Esophagus (tissue), 2 donors: Measurements from ENCODE around the gene CES4A. TPM values are rescaled to one million over a fixed set of nuclear protein-coding genes. Genes with fewer than 3 reads are reported as not detected.

Experiments used
- H3K27ac ChIP-seq, 2 donors: one replicate each; pipeline ENCODE4 v1.5.1; 2013; ENCODE audit warnings: low read depth in 2 of 2, mild to moderate bottlenecking in 2 of 2, inconsistent platforms in 1 of 2, low read length in 1 of 2, moderate library complexity in 1 of 2
- H3K27me3 ChIP-seq, 2 donors: one replicate each; pipeline ENCODE4 v1.6.1; 2013; ENCODE audit warnings: low read length in 2 of 2, control low read depth in 1 of 2, mild to moderate bottlenecking in 1 of 2; ENCODE audit not compliant: insufficient read depth in 2 of 2, control insufficient read depth in 1 of 2
- H3K36me3 ChIP-seq, 2 donors: one replicate each; pipeline ENCODE4 v1.6.1; 2013; ENCODE audit warnings: low read length in 1 of 2; ENCODE audit not compliant: control insufficient read depth in 2 of 2, insufficient read depth in 2 of 2
- H3K4me1 ChIP-seq, 2 donors: one replicate each; pipeline ENCODE4 v1.6.1; 2013; ENCODE audit warnings: low read length in 1 of 2; ENCODE audit not compliant: control insufficient read depth in 2 of 2, insufficient read depth in 2 of 2
- H3K4me3 ChIP-seq, 2 donors: one replicate each; pipeline ENCODE4 v1.5.1; 2013; ENCODE audit warnings: low read length in 2 of 2, mild to moderate bottlenecking in 2 of 2, low read depth in 1 of 2, moderate library complexity in 1 of 2
- H3K9me3 ChIP-seq, 2 donors: one replicate each; pipeline ENCODE4 v1.6.1; 2013; ENCODE audit warnings: mild to moderate bottlenecking in 2 of 2, low read depth in 1 of 2, low read length in 1 of 2, moderate library complexity in 1 of 2; ENCODE audit not compliant: control insufficient read depth in 2 of 2, insufficient read depth in 1 of 2
- WGBS, 2 donors: extraction: QIAGEN DNeasy Blood & Tissue Kit; methylation state at CpG; one replicate each; pipeline ENCODE4 v1.1.7; 2013; 5-methylcytosine and 5-hydroxymethylcytosine counted together
- polyA plus RNA-seq, 2 donors: library from polyadenylated mRNA; stranded (reverse); fragments of 200-250 nt; gene quantifications; one replicate each; pipeline ENCODE4 v1.2.3, GENCODE V29; 2013
- donor health status: healthy with polysubstance abuse.
- donor health status: Bipolar disorder and iron deficiency.

The CES4A gene
- polyA plus RNA-seq, 2 donors, result 10.1 to 17.5 TPM

DNA sequence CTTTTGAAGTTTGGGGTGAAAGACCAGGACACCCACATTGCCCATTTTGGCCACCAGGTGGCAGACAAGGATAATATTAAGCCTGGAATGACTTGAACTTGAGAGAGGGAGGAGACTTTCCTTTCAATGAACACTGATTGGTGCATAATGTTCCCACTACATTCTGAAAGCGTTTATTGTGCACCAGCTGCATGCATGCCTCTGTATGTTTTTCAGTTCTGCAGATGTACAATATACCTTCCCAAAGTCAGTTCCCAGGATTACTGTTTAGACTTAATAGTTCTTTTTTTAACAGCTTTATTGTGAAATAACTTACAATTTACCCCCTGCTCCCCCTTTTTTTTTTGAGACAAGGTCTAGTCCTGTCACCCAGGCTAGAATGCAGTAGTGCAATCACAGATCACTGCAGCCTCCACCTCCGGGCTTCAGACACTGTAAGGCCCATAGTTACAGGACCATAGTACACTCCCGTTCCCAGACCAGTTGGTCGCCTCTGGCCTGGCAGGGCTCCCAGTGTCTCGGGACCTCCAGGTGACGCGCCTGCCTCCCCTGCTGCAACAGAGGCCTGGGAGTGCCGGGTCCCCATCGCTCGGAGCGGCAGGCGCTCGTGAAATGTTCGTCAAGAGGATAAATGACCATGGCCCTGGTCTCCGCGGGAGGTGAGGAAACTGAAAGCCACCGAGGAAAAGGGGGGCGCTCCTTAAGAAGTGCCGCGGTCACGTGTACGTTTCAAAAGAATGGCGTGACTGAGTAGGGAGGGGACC, 40.9 kb upstream of the CES4A start:
- no peaks in the 10 kb centered on the region for H3K9me3 ChIP-seq
- peak overlapping the region in 1 of 2 donors; percentile 44 for H3K27ac ChIP-seq
- peaks cover 10% of the 10 kb centered on the region in 2 donors for H3K36me3 ChIP-seq
- peaks cover 0 to 8% of the 10 kb centered on the region in 2 donors for H3K4me1 ChIP-seq
- WGBS, 2 donors, result 0% methylated on average over 18 to 22 of the region's 23 CpGs
- peak overlapping the region; percentile 46 to 51 for H3K4me3 ChIP-seq
- no peaks in the 10 kb centered on the region for H3K27me3 ChIP-seq

DNA sequence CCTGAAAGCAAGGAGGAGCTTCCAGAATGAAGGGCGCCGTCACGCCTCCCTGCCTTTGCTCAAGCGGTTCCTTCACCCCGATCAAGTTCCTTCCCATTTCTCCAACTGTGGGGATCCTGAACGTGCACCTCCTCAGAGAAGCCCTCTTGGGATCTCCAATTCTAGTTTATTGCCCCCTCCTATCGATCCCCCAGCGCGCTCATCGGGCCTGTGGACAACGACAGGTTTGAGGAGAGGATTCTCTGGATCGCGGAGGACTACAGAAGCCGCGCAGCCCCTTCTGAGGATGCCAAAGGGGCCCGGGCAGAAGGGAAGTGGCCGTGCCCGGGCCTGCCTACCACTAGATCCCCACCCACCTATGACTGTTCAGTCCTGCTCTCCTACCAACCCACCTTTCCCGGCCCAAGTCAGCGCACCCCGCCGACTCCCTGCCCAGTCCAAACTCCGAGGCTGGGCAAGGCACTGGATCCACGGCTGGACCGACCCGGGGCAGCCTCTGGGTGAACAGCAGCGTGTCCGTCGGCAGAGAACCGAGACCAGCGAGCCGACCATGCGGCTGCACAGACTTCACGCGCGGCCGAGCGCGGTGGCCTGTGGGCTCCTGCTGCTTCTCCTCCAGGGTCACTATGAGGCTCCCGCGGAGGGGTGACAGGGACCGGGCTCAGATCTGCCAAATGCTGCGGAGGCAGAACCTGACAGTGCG, 40.1 kb upstream of the CES4A start:
- peaks cover 4 to 7% of the 10 kb centered on the region in 2 donors for H3K36me3 ChIP-seq
- peak overlapping the region; percentile 46 to 51 for H3K4me3 ChIP-seq
- peaks cover 0 to 8% of the 10 kb centered on the region in 2 donors for H3K4me1 ChIP-seq
- WGBS, 2 donors, result 2 to 4% methylated on average over 42 to 44 of the region's 44 CpGs
- H3K27me3 ChIP-seq, result no peaks in the 10 kb centered on the region
- no peak overlapping the region for H3K27ac ChIP-seq
- no peaks in the 10 kb centered on the region for H3K9me3 ChIP-seq

DNA sequence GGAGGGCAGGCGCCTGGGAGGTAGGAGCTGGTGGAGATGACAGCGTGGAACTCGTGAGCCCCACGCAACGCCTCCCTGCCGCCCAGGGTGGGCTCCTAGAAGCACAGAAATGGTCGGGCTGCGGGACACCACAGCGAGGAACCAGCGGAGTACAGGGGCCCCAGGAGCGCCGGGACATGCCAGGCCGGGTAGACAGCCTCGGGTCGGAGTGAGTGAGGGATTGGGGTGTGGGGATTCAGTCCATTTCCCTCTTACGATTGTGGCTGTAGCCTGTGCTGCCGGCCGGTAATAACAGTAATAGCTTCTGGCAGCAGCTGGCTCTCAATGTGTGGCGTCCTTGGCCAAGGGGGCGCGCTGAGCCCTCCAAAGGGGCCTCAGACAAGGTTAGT, 39.6 kb upstream of the CES4A start:
- WGBS, 2 donors, result 19% methylated on average over 18 to 21 of the region's 21 CpGs

DNA sequence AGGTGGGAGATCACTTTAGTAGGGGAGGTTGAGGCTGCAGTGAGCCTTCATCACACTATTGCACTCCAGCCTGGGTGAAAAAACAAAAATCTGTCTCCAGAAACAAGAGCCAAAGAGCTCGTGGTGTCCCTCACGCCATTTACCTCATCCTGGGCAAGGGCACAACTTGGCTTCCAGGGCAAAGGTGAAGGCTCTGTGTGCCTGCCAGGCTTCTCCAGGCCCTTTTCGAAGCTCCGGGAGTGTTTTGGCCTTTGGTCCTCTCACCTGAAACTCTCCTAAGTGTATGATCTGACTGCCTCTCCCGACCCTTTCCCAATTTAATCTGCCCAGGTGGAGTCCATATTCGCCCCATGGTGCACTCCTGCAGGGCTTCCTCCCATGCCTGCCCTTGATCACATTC, 38.9 kb upstream of the CES4A start:
- Histone ChIP-seq H3K27ac (no peak overlapping the region), H3K27me3 (no peaks in the 10 kb centered on the region), H3K4me3 (no peak overlapping the region), H3K36me3 (no peaks in the 10 kb centered on the region), H3K9me3 (no peaks in the 10 kb centered on the region), H3K4me1 (peaks cover 0 to 10% of the 10 kb centered on the region in 2 donors)
- 77 to 80% methylated on average over 6 of the region's 6 CpGs for WGBS, 2 donors

More for the DNA sequence above, 39.6 kb upstream of the CES4A start:
- Histone ChIP-seq H3K27ac (no peak overlapping the region), H3K9me3 (no peaks in the 10 kb centered on the region), H3K4me1 (peaks cover 0 to 10% of the 10 kb centered on the region in 2 donors), H3K36me3 (peaks cover 0 to 2% of the 10 kb centered on the region in 2 donors), H3K27me3 (no peaks in the 10 kb centered on the region), H3K4me3 (peak overlapping the region; percentile 46 to 51)

DNA sequence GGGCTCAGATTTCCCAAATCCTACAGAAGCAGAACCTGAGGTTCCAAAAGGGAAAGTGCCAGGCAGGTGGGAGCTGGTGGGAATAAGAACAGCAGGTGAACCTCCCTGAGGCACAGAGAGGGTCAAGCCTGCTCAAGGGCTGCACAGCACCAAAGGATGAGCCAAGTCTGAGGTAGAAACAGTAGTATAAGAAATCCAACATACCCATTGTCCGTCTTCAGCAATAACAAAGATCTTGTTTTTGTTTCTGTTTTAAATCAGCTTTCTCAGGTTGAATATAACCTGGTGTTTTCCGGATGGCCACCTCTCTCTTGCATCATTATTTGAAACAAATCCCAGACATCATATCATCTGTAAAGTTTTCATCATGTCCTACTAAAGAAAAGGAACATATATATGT, 38.0 kb upstream of the CES4A start:
- 73 to 76% methylated on average over 2 of the region's 2 CpGs for WGBS, 2 donors
- Histone ChIP-seq H3K27ac (no peak overlapping the region), H3K9me3 (no peaks in the 10 kb centered on the region), H3K4me1 (peaks cover 0 to 10% of the 10 kb centered on the region in 2 donors), H3K4me3 (no peak overlapping the region), H3K27me3 (no peaks in the 10 kb centered on the region), H3K36me3 (no peaks in the 10 kb centered on the region)

DNA sequence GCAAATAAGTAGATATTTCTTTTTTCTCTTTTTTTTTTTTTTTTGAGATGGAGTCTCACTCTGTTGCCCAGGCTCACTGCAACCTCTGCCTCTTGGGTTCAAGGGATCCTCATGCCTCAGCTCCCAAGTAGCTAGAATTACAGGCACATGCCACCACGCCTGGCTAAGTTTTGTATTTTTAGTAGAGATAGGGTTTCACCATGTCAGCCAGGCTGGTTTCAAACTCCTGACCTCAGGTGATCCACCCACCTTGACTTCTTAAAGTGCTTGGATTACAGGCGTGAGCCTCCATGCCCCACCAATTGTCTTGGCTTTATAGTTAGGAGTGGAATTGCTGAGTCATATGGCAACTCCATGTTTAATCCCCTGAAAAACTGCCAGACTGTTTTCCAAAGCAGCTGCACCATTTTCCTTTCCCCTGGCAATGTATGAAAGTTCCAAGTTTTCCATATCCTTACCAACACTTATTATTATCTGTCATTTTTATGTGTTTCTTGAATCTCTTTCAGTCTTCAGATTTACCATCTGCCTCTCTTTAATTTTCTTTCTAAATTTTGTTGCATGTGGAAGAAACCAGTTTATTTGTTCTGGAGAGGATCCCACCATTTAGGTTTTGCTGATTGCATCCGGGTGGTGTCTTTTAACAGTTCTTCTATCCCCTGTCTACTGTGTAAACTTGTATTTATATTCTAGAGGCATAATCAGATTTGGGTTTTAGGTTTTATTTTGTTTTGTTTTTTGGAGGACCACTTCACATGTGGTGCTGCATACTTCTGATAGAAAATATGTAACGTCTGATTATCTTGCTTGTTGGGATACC, 37.2 kb upstream of the CES4A start:
- H3K4me3 ChIP-seq, result no peak overlapping the region
- H3K36me3 ChIP-seq, result no peaks in the 10 kb centered on the region
- H3K27ac ChIP-seq, result no peak overlapping the region
- WGBS, 2 donors, result 71 to 76% methylated on average over 4 of the region's 4 CpGs
- peaks cover 0 to 10% of the 10 kb centered on the region in 2 donors for H3K4me1 ChIP-seq
- no peaks in the 10 kb centered on the region for H3K27me3 ChIP-seq
- H3K9me3 ChIP-seq, result no peaks in the 10 kb centered on the region

DNA sequence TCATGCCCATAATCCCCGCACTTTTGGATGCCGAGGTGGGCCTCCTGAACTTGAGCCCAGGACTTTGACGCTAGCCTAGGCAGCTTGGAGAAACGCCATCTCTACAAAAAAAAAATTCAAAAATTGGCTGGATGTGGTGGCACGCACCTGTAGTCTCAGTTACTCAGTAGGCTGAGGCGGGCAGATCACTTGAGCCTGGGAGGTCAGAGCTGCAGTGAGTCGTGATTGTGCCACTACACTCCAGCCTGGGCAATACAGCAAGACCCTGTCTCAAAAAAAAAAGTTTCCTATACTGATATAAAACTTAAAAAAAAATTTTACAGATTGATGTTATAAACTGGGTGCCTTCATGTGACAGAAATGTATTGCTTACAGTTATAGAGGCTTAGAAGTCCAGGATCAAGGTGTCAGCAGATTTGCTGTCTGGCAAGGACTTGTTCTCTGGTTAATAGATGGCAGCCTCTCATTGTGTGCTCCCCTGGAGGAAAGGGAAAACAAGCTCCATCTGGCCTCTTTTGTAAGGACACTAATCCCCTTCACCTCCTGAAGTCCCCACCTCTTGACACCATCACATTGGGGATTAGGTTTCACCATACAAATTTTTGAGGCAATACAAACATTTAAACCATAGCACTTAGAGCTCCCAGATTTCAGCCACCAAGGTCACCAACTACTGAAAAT, 35.8 kb upstream of the CES4A start:
- Histone ChIP-seq H3K36me3 (no peaks in the 10 kb centered on the region), H3K9me3 (no peaks in the 10 kb centered on the region), H3K4me3 (no peak overlapping the region), H3K4me1 (peaks cover 0 to 10% of the 10 kb centered on the region in 2 donors), H3K27me3 (no peaks in the 10 kb centered on the region), H3K27ac (no peak overlapping the region)
- WGBS, 2 donors, result 82 to 86% methylated on average over 7 of the region's 7 CpGs

DNA sequence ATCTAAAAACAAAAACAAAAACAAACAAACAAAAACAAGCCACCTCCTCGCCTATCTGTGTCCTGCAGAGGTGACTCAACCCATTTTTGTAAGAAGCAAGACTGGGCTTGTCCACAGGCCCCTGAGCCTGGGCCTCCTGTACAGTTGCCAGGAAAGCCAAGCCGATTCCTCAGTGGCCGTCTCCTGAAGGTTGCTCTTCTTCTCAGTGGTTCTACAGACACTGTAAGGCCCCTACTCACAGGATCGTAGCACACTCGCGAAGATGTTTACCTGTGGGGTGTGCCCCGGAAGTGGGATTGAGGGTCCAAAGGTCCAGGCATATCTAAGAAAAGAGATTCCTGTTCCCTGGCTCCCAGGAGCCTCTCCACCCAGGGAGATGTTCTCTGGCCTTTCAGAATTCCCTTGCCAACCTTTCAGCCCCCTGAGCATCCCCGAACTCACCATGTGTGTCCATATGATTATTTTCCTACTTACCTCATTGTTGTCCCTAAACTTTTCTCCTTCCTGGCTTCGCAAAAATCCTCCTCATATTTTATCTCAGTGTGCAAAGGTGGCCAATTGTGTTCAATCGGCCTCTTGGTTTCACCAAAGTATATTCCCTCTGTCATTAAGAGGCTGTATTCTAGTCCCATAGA, 34.8 kb upstream of the CES4A start:
- H3K4me1 ChIP-seq, result peaks cover 0 to 5% of the 10 kb centered on the region in 2 donors
- H3K27me3 ChIP-seq, result no peaks in the 10 kb centered on the region
- no peak overlapping the region for H3K4me3 ChIP-seq
- no peak overlapping the region for H3K27ac ChIP-seq
- H3K9me3 ChIP-seq, result no peaks in the 10 kb centered on the region
- WGBS, 2 donors, result 61 to 66% methylated on average over 10 of the region's 10 CpGs
- H3K36me3 ChIP-seq, result no peaks in the 10 kb centered on the region
